ENCODE measurements around the gene NRN1.

Gene NRN1

GRCh38 chr6:6004390-6004995, 2.2 kb downstream of the NRN1 start:
- WGBS = 2% methylated on average over 37 of the region's 37 CpGs
- Histone ChIP-seq H3K4me3 (ENCODE audit: insufficient read depth in 1 of 2, low read depth in 1 of 2, low read length in 2 of 2) (peak overlapping the region in 1 of 2 experiments; percentile 81), H3K9ac (ENCODE audit: low read length) (peak overlapping the region; percentile 90)

GRCh38 chr6:6003621-6004366, 2.9 kb downstream of the NRN1 start:
- Histone ChIP-seq H3K9me3 (ENCODE audit: control insufficient read depth, low read length) (no peaks in the 10 kb centered on the region), H3K36me3 (ENCODE audit: control insufficient read depth in 1 of 2, insufficient read depth in 2 of 2, low read depth in 1 of 2, low read length in 2 of 2) (peaks cover 0 to 7% of the 10 kb centered on the region in 2 experiments), H3K79me1 (replicated peaks; ENCODE audit: low read length, poor library complexity, severe bottlenecking) (no peaks in the 10 kb centered on the region), H3K27me3 (ENCODE audit: control insufficient read depth in 1 of 2, insufficient read depth in 1 of 2, low read length in 2 of 2) (peaks cover 66 to 98% of the 10 kb centered on the region in 2 experiments), H2BK5ac (ENCODE audit: low read depth, low read length, poor library complexity, severe bottlenecking) (no peak overlapping the region), H3K4me3 (ENCODE audit: insufficient read depth in 1 of 2, low read depth in 1 of 2, low read length in 2 of 2) (peak overlapping the region in 1 of 2 experiments; percentile 81), H3K4me1 (ENCODE audit: control insufficient read depth, insufficient read depth, low read depth, low read length) (peaks cover 36% of the 10 kb centered on the region), H4K91ac (ENCODE audit: low read length) (no peak overlapping the region), H3K9ac (ENCODE audit: low read length) (peak overlapping the region; percentile 90), H3K14ac (ENCODE audit: low read length in 2 of 2) (no peak overlapping the region), H3K18ac (ENCODE audit: low read depth in 1 of 2, low read length in 2 of 2) (no peak overlapping the region), H3K4me2 (ENCODE audit: low read length, poor library complexity, severe bottlenecking) (peak overlapping the region; percentile 78), H2BK120ac (ENCODE audit: low read depth, low read length) (no peak overlapping the region), H2BK15ac (ENCODE audit: low read depth, poor library complexity, severe bottlenecking) (no peak overlapping the region), H3K4ac (ENCODE audit: low read depth in 1 of 2, low read length in 2 of 2) (no peak overlapping the region), H2BK12ac (ENCODE audit: low read length in 2 of 2) (no peak overlapping the region), H2AK5ac (ENCODE audit: low read length, severe bottlenecking) (no peak overlapping the region), H3K27ac (ENCODE audit: low read length, poor library complexity, severe bottlenecking) (no peak overlapping the region), H3K23ac (ENCODE audit: low read length in 2 of 2) (no peak overlapping the region), H4K8ac (ENCODE audit: low read length) (no peak overlapping the region), H2AFZ (ENCODE audit: low read depth, low read length) (no peak overlapping the region)
- WGBS = 2% methylated on average over 64 of the region's 64 CpGs
- DNase-seq = no peak

More at GRCh38 chr6:6004390-6004995, 2.2 kb downstream of the NRN1 start:
- no peak overlapping the region for H3K23ac ChIP-seq (ENCODE audit: low read length in 2 of 2)
- H2BK5ac ChIP-seq (ENCODE audit: low read depth, low read length, poor library complexity, severe bottlenecking) = no peak overlapping the region
- H2AFZ ChIP-seq (ENCODE audit: low read depth, low read length) = no peak overlapping the region
- H2BK12ac ChIP-seq (ENCODE audit: low read length in 2 of 2) = no peak overlapping the region
- H3K9me3 ChIP-seq (ENCODE audit: control insufficient read depth, low read length) = no peaks in the 10 kb centered on the region
- H3K36me3 ChIP-seq (ENCODE audit: control insufficient read depth in 1 of 2, insufficient read depth in 2 of 2, low read depth in 1 of 2, low read length in 2 of 2) = peaks cover 0 to 7% of the 10 kb centered on the region in 2 experiments
- no peak overlapping the region for H3K27ac ChIP-seq (ENCODE audit: low read length, poor library complexity, severe bottlenecking)
- no peak overlapping the region for H3K4ac ChIP-seq (ENCODE audit: low read depth in 1 of 2, low read length in 2 of 2)
- no peak overlapping the region for H3K14ac ChIP-seq (ENCODE audit: low read length in 2 of 2)
- no peak overlapping the region for H2AK5ac ChIP-seq (ENCODE audit: low read length, severe bottlenecking)
- no peak overlapping the region for H3K4me2 ChIP-seq (ENCODE audit: low read length, poor library complexity, severe bottlenecking)
- no peak overlapping the region for H4K8ac ChIP-seq (ENCODE audit: low read length)
- no peak for DNase-seq
- H3K27me3 ChIP-seq (ENCODE audit: control insufficient read depth in 1 of 2, insufficient read depth in 1 of 2, low read length in 2 of 2) = peaks cover 66 to 98% of the 10 kb centered on the region in 2 experiments
- no peak overlapping the region for H2BK15ac ChIP-seq (ENCODE audit: low read depth, poor library complexity, severe bottlenecking)
- peaks cover 34% of the 10 kb centered on the region for H3K4me1 ChIP-seq (ENCODE audit: control insufficient read depth, insufficient read depth, low read depth, low read length)
- H3K18ac ChIP-seq (ENCODE audit: low read depth in 1 of 2, low read length in 2 of 2) = no peak overlapping the region
- no peaks in the 10 kb centered on the region for H3K79me1 ChIP-seq (replicated peaks; ENCODE audit: low read length, poor library complexity, severe bottlenecking)
- H4K91ac ChIP-seq (ENCODE audit: low read length) = no peak overlapping the region
- H2BK120ac ChIP-seq (ENCODE audit: low read depth, low read length) = no peak overlapping the region

DNA sequence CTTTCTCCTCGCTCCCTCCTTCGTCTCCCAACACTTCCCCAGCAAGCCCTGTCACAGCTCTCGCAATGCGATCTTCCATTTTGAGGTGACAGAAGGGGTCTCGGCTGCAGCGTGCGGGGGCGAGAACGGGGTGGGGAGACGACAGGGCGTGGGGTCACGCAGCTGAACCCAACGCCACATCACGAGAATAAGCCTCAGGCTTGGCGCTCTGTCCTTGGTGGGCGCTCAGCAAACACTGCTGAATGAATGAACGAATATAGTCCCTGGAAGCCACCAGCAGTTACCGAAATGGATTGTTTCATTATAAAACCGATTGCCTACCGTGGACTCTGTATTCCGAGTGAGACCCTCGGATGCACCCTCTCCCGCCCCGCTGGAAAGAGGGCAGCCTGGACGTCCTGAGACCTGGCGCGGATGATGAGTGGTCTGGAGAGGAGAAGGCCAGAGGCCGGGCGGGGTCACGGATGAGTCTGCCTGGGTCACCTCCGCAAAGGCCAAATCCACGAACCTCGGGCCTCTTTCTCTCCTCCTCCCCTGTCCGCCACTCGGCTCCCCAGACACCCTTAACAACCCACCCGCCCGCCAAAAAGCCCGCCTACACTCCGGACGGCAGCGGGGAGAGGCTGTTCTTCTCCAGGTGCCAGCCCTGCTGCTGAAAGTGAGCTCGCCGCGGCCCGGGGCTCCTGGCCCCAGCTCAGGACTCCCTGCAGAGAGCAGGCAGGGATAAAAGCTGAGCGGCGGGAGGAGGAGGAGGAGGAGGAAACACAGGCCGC, 3.7 kb downstream of the NRN1 start:
- H3K4me1 ChIP-seq (ENCODE audit: control insufficient read depth, insufficient read depth, low read depth, low read length) = peaks cover 32% of the 10 kb centered on the region
- H3K27ac ChIP-seq (ENCODE audit: low read length, poor library complexity, severe bottlenecking) = no peak overlapping the region
- no peak overlapping the region for H2AFZ ChIP-seq (ENCODE audit: low read depth, low read length)
- H3K14ac ChIP-seq (ENCODE audit: low read length in 2 of 2) = no peak overlapping the region
- peaks cover 0 to 7% of the 10 kb centered on the region in 2 experiments for H3K36me3 ChIP-seq (ENCODE audit: control insufficient read depth in 1 of 2, insufficient read depth in 2 of 2, low read depth in 1 of 2, low read length in 2 of 2)
- no peaks in the 10 kb centered on the region for H3K79me1 ChIP-seq (replicated peaks; ENCODE audit: low read length, poor library complexity, severe bottlenecking)
- H3K4me3 ChIP-seq (ENCODE audit: insufficient read depth in 1 of 2, low read depth in 1 of 2, low read length in 2 of 2) = peak overlapping the region in 1 of 2 experiments; percentile 81
- no peak overlapping the region for H3K18ac ChIP-seq (ENCODE audit: low read depth in 1 of 2, low read length in 2 of 2)
- H2BK15ac ChIP-seq (ENCODE audit: low read depth, poor library complexity, severe bottlenecking) = no peak overlapping the region
- H4K91ac ChIP-seq (ENCODE audit: low read length) = no peak overlapping the region
- peak overlapping the region; percentile 90 for H3K9ac ChIP-seq (ENCODE audit: low read length)
- H3K4ac ChIP-seq (ENCODE audit: low read depth in 1 of 2, low read length in 2 of 2) = no peak overlapping the region
- H2AK5ac ChIP-seq (ENCODE audit: low read length, severe bottlenecking) = no peak overlapping the region
- no peaks in the 10 kb centered on the region for H3K9me3 ChIP-seq (ENCODE audit: control insufficient read depth, low read length)
- peak overlapping the region; percentile 78 for H3K4me2 ChIP-seq (ENCODE audit: low read length, poor library complexity, severe bottlenecking)
- no peak for DNase-seq
- WGBS = under 1% methylated on average over 44 of the region's 48 CpGs
- no peak overlapping the region for H4K8ac ChIP-seq (ENCODE audit: low read length)
- H2BK120ac ChIP-seq (ENCODE audit: low read depth, low read length) = no peak overlapping the region
- H2BK12ac ChIP-seq (ENCODE audit: low read length in 2 of 2) = no peak overlapping the region
- peaks cover 65 to 98% of the 10 kb centered on the region in 2 experiments for H3K27me3 ChIP-seq (ENCODE audit: control insufficient read depth in 1 of 2, insufficient read depth in 1 of 2, low read length in 2 of 2)
- peak overlapping the region in 1 of 2 experiments; percentile 77 for H3K23ac ChIP-seq (ENCODE audit: low read length in 2 of 2)
- H2BK5ac ChIP-seq (ENCODE audit: low read depth, low read length, poor library complexity, severe bottlenecking) = no peak overlapping the region
